A673 (cell line): ENCODE data around the gene NRF1. TPM values are rescaled to one million over a fixed set of nuclear protein-coding genes. Genes with fewer than 3 reads are reported as not detected.

Experiments
- BruUV-seq: library from RNA; stranded (reverse); fragments of 400-500 nt; replicated peaks from 2 replicates; lab custom pipeline; 2021; lab: Mats Ljungman, UMichigan
- CTCF ChIA-PET: fragments of 300-600 bp; sonication (Branson Sonifier 250); formaldehyde crosslinking; loops from one replicate; lab custom pipeline; 2022; ENCODE audit warnings: antibody characterized with exemption; lab: Charles Lee
- POLR2A ChIA-PET: fragments of 300-600 bp; sonication (Branson Sonifier 250); formaldehyde crosslinking; loops from one replicate; lab custom pipeline; 2022; ENCODE audit warnings: antibody characterized with exemption; ENCODE audit not compliant: low non-redundant PET; lab: Charles Lee
- DNase-seq: peaks from one replicate; pipeline ENCODE4 v3.0.0-alpha.2; 2015; ENCODE audit warnings: low spot score
- H3K27ac ChIP-seq: fragments of 200-600 bp; sonication (generic); 2 replicates; pipeline ENCODE4 v1.5.1; 2016; ENCODE audit warnings: mixed run types, low read depth, mild to moderate bottlenecking, mixed read lengths, antibody characterized with exemption, low read length; ENCODE audit not compliant: poor library complexity, severe bottlenecking
- H3K27me3 ChIP-seq: fragments of 200-600 bp; sonication (generic); replicated peaks from 2 replicates; pipeline ENCODE4 v1.6.1; 2017; ENCODE audit warnings: mixed run types, low read depth, mild to moderate bottlenecking, mixed read lengths, antibody characterized with exemption, low read length; ENCODE audit not compliant: insufficient read depth, poor library complexity
- H3K36me3 ChIP-seq: fragments of 200-600 bp; sonication (generic); 2 replicates; pipeline ENCODE4 v1.6.1; 2016; ENCODE audit warnings: mixed run types, mild to moderate bottlenecking, mixed read lengths, antibody characterized with exemption, low read length; ENCODE audit not compliant: insufficient read depth, poor library complexity, severe bottlenecking
- H3K4me1 ChIP-seq: fragments of 200-600 bp; sonication (generic); 2 replicates; pipeline ENCODE4 v1.6.1; 2017; ENCODE audit warnings: mixed run types, mild to moderate bottlenecking, mixed read lengths, antibody characterized with exemption, low read length; ENCODE audit not compliant: insufficient read depth, poor library complexity, severe bottlenecking
- H3K4me3 ChIP-seq: fragments of 200-600 bp; sonication (generic); 2 replicates; pipeline ENCODE4 v1.5.1; 2016; ENCODE audit warnings: low read depth, mixed run types, mild to moderate bottlenecking, mixed read lengths, low read length; ENCODE audit not compliant: poor library complexity, severe bottlenecking
- H3K9me3 ChIP-seq: fragments of 200-600 bp; sonication (generic); 2 replicates; pipeline ENCODE4 v1.6.1; 2016; ENCODE audit warnings: mixed run types, low read depth, mild to moderate bottlenecking, mixed read lengths, antibody characterized with exemption, low read length; ENCODE audit not compliant: poor library complexity, severe bottlenecking
- EZH2 ChIP-seq: fragments of 200-600 bp; sonication (generic); IDR thresholded peaks from 2 replicates; pipeline ENCODE4 v1.6.1; 2017; ENCODE audit warnings: borderline replicate concordance, low read depth, mild to moderate bottlenecking, mixed read lengths, antibody characterized with exemption, low read length; ENCODE audit not compliant: poor library complexity, severe bottlenecking
- intact Hi-C: fragments of 100-400 bp; cut with micrococcal nuclease; formaldehyde crosslinking; loops from one replicate; pipeline ENCODE4 v1.10.0; 2022; ENCODE audit not compliant: unreplicated experiment
- total RNA-seq: library from RNA; stranded (reverse); gene quantifications from 2 replicates; pipeline ENCODE4 v1.2.3, GENCODE V29; 2021
- TF ChIP-seq, protein P1 (sequence below): fragments of 300-800, 200-600 bp; sonication (generic); conservative IDR thresholded peaks from 2 replicates; pipeline ENCODE4 v1.5.1; 2017; ENCODE audit warnings: low read depth, mild to moderate bottlenecking, antibody characterized with exemption, low read length, moderate library complexity, mixed read lengths

Gene NRF1
- total RNA-seq, 1 experiment from 2014 or later, result 30.2 TPM

DNA sequence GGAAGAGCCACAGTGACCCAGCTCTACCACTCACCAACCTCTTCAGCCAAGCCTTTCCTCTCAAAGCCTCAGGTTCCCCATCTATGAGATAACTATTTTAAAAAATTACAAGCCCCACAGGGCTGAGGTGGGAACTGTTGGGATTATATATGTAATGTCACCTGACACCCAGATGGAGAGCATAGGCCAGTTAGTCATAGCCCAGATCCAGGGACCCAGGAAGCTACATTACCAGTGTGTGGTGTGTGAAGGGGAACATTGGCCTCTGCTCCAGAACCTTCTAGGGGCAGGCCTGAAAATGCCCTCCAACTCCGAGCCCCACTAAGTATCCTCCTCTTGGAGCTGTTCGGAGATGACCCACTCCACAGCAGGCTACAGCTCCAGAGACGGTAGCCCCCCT is 162.4 kb downstream of the NRF1 start:
- Histone ChIP-seq H3K27me3 (peaks cover 5% of the 10 kb centered on the region), H3K27ac (no peak overlapping the region), H3K36me3 (no peaks in the 10 kb centered on the region), H3K9me3 (no peaks in the 10 kb centered on the region), H3K4me3 (no peak overlapping the region), H3K4me1 (no peaks in the 10 kb centered on the region)
- BruUV-seq, result no TSS peak
- TF ChIP-seq, protein P1, sequence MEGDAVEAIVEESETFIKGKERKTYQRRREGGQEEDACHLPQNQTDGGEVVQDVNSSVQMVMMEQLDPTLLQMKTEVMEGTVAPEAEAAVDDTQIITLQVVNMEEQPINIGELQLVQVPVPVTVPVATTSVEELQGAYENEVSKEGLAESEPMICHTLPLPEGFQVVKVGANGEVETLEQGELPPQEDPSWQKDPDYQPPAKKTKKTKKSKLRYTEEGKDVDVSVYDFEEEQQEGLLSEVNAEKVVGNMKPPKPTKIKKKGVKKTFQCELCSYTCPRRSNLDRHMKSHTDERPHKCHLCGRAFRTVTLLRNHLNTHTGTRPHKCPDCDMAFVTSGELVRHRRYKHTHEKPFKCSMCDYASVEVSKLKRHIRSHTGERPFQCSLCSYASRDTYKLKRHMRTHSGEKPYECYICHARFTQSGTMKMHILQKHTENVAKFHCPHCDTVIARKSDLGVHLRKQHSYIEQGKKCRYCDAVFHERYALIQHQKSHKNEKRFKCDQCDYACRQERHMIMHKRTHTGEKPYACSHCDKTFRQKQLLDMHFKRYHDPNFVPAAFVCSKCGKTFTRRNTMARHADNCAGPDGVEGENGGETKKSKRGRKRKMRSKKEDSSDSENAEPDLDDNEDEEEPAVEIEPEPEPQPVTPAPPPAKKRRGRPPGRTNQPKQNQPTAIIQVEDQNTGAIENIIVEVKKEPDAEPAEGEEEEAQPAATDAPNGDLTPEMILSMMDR, result no peak
- TF ChIP-seq EZH2, result no peak
- POLR2A ChIA-PET, result no interaction called here
- CTCF ChIA-PET, result no interaction called here
- DNase-seq, result no peak
- intact Hi-C loops, result no loop called here

DNA sequence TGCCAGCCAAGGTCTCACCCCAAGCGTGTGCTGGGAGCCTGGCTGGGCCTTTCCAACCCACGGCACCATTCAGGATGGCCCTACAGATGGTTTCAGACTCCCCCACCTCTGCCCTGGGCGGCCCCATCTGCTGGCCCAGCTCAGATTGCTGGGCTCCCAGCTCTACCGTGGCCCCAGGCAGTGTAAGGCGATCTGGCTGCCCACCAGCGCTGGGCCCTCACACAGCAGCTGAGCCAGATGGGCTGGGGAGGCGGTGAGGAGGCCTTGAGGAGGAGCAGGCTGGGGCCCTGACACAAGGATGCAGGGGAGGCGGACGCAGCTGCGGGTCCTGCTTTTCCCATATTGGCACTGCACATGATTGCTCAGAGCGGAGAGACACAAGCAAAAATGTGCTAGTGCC is 162.8 kb downstream of the NRF1 start:
- no peaks in the 10 kb centered on the region for H3K4me1 ChIP-seq
- intact Hi-C loops, result no loop called here

DNA sequence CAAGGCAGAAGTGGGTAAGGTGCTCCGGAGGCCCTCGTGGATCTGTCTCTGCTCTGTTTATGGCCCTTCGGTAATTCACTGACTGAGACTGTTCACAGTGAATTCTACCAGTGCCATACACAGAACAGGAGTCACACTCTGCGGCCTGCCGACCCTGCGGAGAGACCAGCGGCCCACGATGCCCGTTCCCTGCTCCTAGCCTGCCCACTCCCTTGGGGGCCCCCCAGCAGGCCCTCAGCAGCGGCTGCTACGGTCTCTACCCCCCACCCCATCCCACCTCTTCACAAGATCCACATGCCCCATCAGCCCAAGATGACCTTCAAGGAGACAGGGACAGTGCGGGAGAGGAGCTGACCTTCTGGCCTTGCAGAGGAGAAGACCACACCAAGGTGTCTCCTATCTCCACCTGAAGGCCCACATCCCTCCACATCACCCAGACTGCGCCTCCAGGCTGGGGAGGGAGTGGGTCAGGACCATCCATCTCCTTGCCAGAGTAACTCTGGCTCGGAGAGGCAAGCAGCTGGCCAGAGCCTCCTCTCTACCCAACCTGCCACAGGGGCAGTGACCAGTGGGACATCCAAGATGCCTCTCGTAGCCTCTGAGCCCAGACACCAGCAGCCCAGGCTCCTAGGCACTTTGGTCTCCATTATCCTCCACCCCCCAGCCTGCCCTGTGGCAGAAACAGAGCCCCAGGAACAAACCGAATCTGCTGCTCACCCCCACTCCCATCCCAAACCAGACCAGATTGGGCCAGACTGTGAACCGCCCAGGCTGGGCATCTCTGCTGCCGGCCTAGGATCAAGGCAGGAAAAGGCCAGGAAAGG is 163.6 kb downstream of the NRF1 start:
- Histone ChIP-seq H3K27me3 (peaks cover 16% of the 10 kb centered on the region), H3K36me3 (no peaks in the 10 kb centered on the region), H3K4me3 (no peak overlapping the region), H3K27ac (no peak overlapping the region), H3K9me3 (no peaks in the 10 kb centered on the region), H3K4me1 (no peaks in the 10 kb centered on the region)
- TF ChIP-seq EZH2, result no peak
- TF ChIP-seq, protein P1, result no peak
- intact Hi-C loops, result no loop called here
- POLR2A ChIA-PET, result no interaction called here
- no TSS peak for BruUV-seq
- DNase-seq, result no peak
- CTCF ChIA-PET, result no interaction called here

More for the DNA sequence above, 162.8 kb downstream of the NRF1 start:
- CTCF ChIA-PET, result no interaction called here
- H3K27ac ChIP-seq, result no peak overlapping the region
- H3K9me3 ChIP-seq, result no peaks in the 10 kb centered on the region
- no peaks in the 10 kb centered on the region for H3K36me3 ChIP-seq
- no TSS peak for BruUV-seq
- TF ChIP-seq, protein P1, result no peak
- no peak for TF ChIP-seq EZH2
- H3K27me3 ChIP-seq, result peaks cover 10% of the 10 kb centered on the region
- no peak overlapping the region for H3K4me3 ChIP-seq
- DNase-seq, result no peak
- POLR2A ChIA-PET, result no interaction called here
